SK-N-SH treated with all-trans-retinoic acid at 6 μM for 48 hours (cell line): ENCODE data around the gene ARHGEF40.

Experiments used
- BACH2 ChIP-seq: fragments of 250-450 bp; sonication (Bioruptor Pico); IDR thresholded peaks from 2 replicates; pipeline ENCODE4 v1.9.0; 2021; ENCODE audit warnings: mild to moderate bottlenecking, borderline replicate concordance
- SNAI2 ChIP-seq: fragments of 250-450 bp; sonication (Bioruptor Pico); IDR thresholded peaks from 2 replicates; pipeline ENCODE4 v1.5.0; 2020; ENCODE audit warnings: mild to moderate bottlenecking, moderate library complexity
- ZNF8 ChIP-seq: fragments of 450-650 bp; formaldehyde crosslinking; IDR thresholded peaks from 2 replicates; pipeline ENCODE4 v1.5.0; 2020; ENCODE audit warnings: mild to moderate bottlenecking, moderate library complexity

ARHGEF40 gene

DNA sequence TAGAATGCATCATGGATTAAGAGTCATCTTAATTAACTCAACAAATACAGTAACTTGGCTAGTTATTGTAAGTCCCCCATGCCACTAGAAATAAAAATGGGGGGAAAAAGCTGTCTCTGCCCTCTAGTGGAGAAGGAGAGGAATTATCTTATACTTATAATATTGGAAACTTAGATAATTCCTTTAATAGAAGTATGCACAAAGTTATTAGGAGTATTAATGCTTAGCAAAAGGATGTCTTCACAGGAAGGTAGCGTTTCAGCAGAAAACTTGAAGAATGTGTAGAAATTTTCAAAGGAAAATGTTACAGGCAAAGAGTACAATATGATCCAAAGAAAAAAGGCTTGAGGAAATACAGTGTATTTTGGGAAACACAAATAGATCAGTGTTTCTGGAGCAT lies 65.9 kb downstream of the ARHGEF40 start (continued):
- TF ChIP-seq SNAI2 (CRISPR knock-in tag) (no peak), ZNF8 (CRISPR knock-in tag) (no peak), BACH2 (no peak)
- TF ChIP-seq, all 23 proteins: peak for 0
